ENCODE results near the gene SAP25.
A peak's percentile ranks its signal among the peaks of the same experiment; 100 is the strongest.

The SAP25 gene

DNA sequence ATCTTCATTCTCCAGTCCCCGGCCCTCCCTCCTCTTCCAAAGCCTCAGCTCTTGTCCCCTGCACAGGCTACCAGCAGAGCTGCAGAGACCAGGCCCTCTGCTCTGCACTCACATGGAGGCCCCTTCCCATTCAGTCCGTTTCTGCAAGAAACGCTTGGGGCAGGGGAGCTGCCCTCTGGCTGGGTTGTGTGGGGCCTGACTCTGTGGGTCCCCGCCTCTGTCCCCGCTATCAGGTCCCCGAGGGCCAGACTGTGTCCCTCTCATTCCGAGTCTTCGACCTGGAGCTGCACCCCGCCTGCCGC, 30.0 kb upstream of the SAP25 start:
- no peak for DNase-seq (ENCODE audit: low spot score)

DNA sequence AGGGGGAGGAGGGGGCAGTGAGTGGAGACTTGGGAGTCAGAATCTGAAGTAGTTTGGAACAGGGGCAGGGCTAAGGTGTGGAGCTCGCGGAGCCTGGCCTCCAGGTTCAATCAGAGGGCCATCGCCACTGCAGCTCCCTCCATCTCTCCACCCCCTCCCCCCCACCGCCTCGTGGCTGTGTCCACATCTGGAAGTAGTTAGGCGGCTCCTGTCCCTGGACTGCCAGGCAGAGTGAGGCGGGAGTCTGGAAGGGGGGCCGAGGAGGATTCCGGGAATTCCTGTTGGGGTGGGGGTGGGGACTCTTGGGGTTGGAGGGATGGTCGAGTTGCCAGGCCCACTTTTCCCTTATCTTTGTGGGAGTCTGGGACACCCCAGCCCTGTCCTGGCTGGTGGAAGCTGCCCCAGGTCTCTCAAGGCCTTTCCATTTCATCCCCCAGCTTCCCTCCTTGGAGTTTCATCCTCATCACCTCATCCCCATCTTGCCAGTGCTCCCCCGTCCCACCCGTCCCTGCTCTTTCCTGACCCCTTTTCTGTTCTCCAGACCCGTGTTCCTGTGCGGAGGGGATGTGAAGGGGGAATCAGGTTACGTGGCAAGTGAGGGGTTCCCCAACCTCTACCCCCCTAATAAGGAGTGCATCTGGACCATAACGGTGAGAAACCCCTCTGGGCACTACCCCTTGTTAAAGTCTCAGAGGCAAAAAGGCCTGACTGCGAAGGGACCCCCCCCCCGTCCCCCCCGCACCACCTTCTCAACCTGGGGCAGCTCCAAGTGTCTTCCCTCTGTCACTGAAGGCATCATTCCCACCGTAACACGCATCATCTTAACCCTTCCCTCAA, 29.4 kb upstream of the SAP25 start:
- TF ChIP-seq, protein P1, sequence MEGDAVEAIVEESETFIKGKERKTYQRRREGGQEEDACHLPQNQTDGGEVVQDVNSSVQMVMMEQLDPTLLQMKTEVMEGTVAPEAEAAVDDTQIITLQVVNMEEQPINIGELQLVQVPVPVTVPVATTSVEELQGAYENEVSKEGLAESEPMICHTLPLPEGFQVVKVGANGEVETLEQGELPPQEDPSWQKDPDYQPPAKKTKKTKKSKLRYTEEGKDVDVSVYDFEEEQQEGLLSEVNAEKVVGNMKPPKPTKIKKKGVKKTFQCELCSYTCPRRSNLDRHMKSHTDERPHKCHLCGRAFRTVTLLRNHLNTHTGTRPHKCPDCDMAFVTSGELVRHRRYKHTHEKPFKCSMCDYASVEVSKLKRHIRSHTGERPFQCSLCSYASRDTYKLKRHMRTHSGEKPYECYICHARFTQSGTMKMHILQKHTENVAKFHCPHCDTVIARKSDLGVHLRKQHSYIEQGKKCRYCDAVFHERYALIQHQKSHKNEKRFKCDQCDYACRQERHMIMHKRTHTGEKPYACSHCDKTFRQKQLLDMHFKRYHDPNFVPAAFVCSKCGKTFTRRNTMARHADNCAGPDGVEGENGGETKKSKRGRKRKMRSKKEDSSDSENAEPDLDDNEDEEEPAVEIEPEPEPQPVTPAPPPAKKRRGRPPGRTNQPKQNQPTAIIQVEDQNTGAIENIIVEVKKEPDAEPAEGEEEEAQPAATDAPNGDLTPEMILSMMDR (IDR thresholded peaks at IDR 0.05; ENCODE audit: extremely low read depth, missing control alignments), result no peak
- no peak for DNase-seq (ENCODE audit: low spot score)

More for the DNA sequence above, 30.0 kb upstream of the SAP25 start:
- TF ChIP-seq, protein P1 (IDR thresholded peaks at IDR 0.05; ENCODE audit: extremely low read depth, missing control alignments), result no peak

DNA sequence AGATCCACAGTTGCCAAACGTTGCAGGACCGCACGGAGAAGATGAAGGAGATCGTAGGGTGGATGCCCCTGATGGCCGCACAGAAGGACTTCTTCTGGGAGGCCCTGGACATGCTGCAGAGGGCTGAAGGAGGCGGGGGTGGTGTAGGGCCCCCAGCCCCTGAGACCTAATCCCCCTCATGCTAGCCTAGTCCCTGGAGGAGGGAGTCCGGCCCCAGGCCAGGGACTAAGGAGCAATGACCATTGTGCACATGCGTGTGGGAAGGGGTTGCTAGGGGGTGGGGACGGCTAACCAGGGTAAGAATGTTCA, 27.0 kb upstream of the SAP25 start:
- DNase-seq (ENCODE audit: low spot score), result no peak
- TF ChIP-seq, protein P1 (IDR thresholded peaks at IDR 0.05; ENCODE audit: extremely low read depth, missing control alignments), result no peak

DNA sequence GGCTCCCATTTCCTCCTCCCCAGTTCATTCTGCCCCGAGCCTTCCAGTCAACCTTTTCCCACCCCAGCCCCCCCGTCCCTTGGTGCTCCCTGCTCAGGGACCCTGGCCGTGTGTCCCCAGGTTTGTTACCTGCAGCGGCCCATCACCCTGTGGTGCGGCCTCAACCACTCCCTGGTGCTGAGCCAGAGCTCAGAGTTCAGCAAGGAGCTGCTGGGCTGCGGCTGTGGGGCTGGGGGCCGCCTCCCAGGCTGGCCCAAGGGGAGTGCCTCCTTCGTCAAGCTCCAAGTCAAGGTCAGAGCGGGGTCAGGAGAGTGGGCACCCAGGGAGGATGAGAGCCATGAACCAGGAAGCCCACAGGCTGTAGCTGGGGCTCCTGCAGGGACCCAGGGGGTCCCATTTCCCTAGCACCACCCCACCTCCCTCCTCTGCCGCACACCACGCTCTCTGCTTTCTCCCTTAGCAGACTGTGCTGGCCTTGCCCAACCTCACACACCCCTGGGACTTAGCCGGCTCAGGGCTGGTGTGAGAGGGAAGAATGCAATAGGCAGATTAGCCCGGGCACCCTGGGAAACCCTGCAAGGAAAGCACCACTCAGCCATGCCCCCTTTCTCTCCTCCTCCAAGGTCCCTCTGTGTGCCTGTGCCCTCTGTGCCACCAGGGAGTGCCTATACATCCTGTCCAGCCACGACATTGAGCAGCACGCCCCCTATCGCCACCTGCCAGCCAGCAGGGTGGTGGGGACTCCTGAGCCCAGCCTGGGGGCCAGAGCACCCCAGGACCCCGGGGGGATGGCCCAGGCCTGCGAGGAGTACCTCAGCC, 26.4 kb upstream of the SAP25 start:
- DNase-seq (ENCODE audit: low spot score), result no peak
- TF ChIP-seq, protein P1 (IDR thresholded peaks at IDR 0.05; ENCODE audit: extremely low read depth, missing control alignments), result peak; percentile 20

DNA sequence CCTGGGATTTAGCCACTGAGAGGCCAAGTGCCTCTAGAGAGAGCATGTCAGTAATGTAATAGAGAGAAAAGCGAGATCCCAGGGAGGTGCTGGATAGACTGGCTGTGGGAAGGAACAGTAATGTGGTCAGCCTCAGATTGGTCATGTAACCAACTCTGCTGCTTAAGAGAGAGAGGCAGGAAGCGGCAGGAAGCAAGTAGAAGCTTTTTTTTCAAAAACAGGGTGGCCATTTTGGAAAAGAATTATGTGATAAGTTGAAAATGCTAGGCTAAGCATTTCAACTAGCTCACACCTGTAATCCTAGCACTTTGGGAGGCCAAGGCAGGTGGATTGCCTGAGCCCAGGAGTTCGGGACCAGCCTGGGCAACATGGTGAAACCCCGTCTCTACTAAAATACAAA, 24.7 kb upstream of the SAP25 start:
- no peak for DNase-seq (ENCODE audit: low spot score)
- TF ChIP-seq, protein P1 (IDR thresholded peaks at IDR 0.05; ENCODE audit: extremely low read depth, missing control alignments), result no peak

DNA sequence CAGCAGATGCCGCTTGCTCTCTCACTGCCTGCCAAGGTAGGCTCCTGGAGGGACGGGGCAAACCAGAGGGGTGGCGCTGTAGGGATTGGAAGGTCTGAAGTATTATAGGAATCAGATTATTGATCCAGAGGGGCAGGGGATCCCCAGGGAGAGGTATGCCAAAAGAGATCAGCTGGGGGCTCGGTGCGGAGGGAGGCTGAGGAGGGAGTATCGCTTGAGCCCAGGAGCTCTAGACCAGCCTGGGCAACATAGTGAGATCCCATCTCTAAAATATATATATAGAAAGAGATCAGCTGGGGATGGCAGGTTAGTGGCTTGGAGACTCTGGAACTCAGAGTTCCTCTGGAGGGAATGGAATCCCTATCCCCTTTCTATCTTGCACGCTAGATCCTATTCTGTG, 21.5 kb upstream of the SAP25 start:
- TF ChIP-seq, protein P1 (IDR thresholded peaks at IDR 0.05; ENCODE audit: extremely low read depth, missing control alignments), result no peak
- no peak for DNase-seq (ENCODE audit: low spot score)

DNA sequence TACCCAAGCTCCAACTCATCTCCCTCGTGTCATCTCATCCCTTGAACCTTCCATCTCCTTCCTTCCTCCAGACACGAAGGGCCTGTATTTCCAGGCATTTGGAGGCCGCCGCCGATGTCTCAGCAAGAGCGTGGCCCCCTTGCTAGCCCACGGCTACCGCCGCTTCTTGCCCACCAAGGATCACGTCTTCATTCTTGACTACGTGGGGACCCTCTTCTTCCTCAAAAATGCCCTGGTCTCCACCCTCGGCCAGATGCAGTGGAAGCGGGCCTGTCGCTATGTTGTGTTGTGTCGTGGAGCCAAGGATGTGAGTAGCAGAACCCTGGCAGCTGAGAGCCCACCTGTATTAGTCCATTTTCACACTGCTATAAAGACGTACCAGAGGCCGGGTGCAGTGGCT, 17.9 kb upstream of the SAP25 start:
- TF ChIP-seq, protein P1 (IDR thresholded peaks at IDR 0.05; ENCODE audit: extremely low read depth, missing control alignments), result no peak
- DNase-seq (ENCODE audit: low spot score), result no peak
